ENCODE data around the gene DEDD2. TPM values are rescaled to one million over a fixed set of nuclear protein-coding genes. Genes with fewer than 3 reads are reported as not detected.

Gene DEDD2
- total RNA-seq, 4 donors from 2014 or later: 20.6 to 60.2 (median 51.6) TPM

DNA sequence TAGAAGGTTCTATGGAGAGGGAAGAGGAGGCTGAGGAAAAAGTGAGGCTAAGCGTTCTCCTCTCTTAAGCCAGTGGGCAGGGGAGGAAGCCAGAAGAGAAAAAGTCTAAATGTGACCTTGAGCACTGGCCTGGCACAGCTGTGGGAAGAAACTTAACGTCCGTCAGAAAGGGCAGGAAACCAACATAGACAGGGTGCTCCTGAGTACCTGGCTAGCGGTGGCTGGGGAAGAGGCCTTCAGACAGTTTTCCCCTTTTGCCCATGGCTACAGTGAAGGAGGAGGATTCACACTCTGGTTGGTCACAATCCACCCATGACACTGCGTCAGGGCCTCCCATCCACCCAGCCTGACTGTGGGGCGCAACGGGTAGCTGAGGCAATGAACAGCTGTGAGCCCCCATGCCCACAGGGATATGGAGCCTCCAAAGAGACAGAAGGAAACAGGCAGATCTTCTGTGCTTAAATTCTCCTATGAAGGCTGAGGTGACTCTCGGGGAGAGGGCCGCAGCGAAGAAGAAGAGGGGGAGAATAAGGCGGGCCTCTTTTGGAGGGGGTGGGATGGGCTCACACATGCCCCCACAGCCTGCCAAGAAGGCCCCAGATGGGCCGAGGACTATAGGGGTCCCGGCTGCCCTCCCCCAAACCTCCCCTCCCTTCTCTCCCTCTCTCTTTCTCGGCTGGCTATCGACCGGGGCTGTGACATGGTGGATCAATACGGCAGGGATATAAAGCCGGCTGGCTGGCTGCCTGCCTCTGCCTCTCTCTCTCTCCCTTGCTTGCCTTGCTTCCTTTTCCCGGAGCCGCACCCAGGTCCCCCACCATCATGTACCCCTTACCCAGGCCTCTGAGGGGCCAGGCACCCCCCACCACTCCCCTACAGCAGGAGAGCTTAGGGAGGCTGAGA, 65.4 kb downstream of the DEDD2 start:
- DNase-seq: no peak
- Histone ChIP-seq H3K27me3 (peaks cover 0 to 4% of the 10 kb centered on the region in 2 donors), H3K4me1 (peaks cover 0 to 8% (median 0%) of the 10 kb centered on the region in 4 donors), H3K36me3 (no peaks in the 10 kb centered on the region), H3K27ac (no peak overlapping the region), H3K4me3 (no peak overlapping the region), H3K9me3 (no peaks in the 10 kb centered on the region)
- TF ChIP-seq, protein P1, sequence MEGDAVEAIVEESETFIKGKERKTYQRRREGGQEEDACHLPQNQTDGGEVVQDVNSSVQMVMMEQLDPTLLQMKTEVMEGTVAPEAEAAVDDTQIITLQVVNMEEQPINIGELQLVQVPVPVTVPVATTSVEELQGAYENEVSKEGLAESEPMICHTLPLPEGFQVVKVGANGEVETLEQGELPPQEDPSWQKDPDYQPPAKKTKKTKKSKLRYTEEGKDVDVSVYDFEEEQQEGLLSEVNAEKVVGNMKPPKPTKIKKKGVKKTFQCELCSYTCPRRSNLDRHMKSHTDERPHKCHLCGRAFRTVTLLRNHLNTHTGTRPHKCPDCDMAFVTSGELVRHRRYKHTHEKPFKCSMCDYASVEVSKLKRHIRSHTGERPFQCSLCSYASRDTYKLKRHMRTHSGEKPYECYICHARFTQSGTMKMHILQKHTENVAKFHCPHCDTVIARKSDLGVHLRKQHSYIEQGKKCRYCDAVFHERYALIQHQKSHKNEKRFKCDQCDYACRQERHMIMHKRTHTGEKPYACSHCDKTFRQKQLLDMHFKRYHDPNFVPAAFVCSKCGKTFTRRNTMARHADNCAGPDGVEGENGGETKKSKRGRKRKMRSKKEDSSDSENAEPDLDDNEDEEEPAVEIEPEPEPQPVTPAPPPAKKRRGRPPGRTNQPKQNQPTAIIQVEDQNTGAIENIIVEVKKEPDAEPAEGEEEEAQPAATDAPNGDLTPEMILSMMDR (IDR thresholded peaks at IDR 0.05): no peak
- TF ChIP-seq POLR2A (IDR thresholded peaks at IDR 0.05): no peak

DNA sequence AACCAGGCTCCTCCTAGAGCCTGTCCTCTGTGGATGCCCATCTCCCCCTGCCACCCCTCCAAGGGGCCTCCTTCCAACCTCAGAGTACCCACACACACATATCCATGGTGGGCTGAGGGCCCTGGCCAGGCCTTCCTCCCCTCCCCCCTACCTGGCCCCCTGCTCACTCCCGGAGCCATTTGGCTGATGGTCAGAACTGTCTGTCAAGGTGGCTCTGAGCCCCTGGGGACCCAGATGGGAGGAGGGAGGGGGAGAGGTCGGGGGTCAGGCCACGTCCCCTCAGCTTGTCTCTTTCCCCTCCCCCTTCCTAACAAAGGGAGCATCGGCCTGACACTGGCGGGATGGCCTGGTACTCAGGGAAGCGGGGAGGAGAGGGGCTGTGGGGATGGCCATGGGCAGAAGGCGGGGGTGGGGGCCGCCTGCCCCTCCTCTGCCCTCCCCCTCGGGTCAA, 66.5 kb downstream of the DEDD2 start:
- H3K27ac ChIP-seq: no peak overlapping the region
- H3K36me3 ChIP-seq: no peaks in the 10 kb centered on the region
- H3K9me3 ChIP-seq: no peaks in the 10 kb centered on the region
- no peak overlapping the region for H3K4me3 ChIP-seq
- peaks cover 0 to 8% (median 0%) of the 10 kb centered on the region in 4 donors for H3K4me1 ChIP-seq
- TF ChIP-seq, protein P1 (IDR thresholded peaks at IDR 0.05): no peak
- no peak for TF ChIP-seq POLR2A (IDR thresholded peaks at IDR 0.05)
- H3K27me3 ChIP-seq: peaks cover 0 to 4% of the 10 kb centered on the region in 2 donors
- no peak for DNase-seq

DNA sequence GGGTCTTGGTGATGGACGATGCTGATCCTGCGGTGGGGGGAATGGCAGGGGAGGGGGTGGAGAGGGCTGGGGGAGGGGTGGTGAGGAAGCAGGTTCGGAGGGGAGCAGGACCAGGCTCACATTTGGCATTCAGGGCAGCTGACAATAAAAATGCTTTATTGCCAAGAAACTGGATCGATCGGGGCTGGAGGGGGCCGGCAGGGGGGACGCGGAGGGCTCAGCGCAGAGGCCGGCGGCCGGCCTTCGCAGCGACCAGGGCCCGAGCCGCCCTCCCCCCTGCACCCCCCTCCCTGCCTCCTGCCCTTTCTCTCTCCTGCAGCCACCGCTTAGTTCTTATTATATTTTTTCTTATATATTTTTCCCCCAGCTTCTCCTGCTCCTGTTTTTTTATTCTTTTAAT, 67.1 kb downstream of the DEDD2 start:
- Histone ChIP-seq H3K27me3 (peaks cover 0 to 4% of the 10 kb centered on the region in 2 donors), H3K4me1 (peaks cover 0 to 7% (median 0%) of the 10 kb centered on the region in 4 donors), H3K36me3 (no peaks in the 10 kb centered on the region), H3K4me3 (no peak overlapping the region), H3K9me3 (no peaks in the 10 kb centered on the region), H3K27ac (no peak overlapping the region)
- no peak for TF ChIP-seq POLR2A (IDR thresholded peaks at IDR 0.05)
- TF ChIP-seq, protein P1 (IDR thresholded peaks at IDR 0.05): no peak
- DNase-seq: no peak

DNA sequence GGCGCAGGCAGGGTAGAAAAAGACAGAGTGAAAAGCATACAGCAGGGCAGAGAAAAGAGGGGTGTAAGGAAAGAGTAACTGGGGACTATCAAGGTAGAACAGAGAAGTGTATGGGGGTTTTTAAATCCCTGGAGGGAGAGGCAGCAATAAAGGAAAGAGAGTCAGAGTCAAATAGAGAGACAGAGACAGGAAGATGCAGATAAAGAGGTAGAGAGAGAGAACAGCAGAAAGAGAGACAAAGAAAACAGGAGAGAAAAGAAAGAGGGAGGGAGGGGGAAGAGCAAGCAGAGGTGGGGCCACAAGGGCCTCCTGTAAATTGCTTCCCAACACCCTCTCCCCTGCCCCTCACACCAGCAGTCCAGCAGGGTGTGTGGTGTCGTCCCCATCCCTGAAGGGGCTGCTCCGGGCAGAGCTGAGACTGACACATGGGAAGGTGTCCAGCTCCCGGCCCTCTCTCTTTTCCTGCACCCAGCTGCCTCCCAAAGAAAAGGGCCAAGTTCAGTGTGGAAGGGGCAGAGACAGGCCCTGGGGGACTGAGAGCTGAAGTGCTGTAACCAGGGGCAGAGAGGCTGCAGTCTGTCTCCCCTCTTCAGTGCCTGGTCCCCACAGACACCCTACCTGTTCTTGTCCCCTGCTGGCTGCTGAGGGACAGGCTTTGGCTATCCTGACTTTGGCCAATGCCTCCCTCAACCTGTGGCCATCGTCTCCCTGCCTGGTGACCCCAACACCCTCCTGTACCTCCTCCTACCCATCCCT, 67.9 kb downstream of the DEDD2 start:
- no peaks in the 10 kb centered on the region for H3K9me3 ChIP-seq
- TF ChIP-seq POLR2A (IDR thresholded peaks at IDR 0.05): no peak
- TF ChIP-seq, protein P1 (IDR thresholded peaks at IDR 0.05): no peak
- H3K27me3 ChIP-seq: peaks cover 0 to 4% of the 10 kb centered on the region in 2 donors
- DNase-seq: no peak
- no peaks in the 10 kb centered on the region for H3K4me1 ChIP-seq
- H3K27ac ChIP-seq: no peak overlapping the region
- H3K36me3 ChIP-seq: no peaks in the 10 kb centered on the region
- no peak overlapping the region for H3K4me3 ChIP-seq

Other genes with a start within 250 kb of the DEDD2 start
- gene ATP1A3, start 223.4 kb downstream of the DEDD2 start, total RNA-seq: 1 to 10 TPM in 1 of 4 donors, under 1 TPM in 3; 0.35 to 1.3 (median 0.81) TPM
- 1 to 10 TPM in 2 of 4 donors, under 1 TPM in 2; 0.57 to 7.4 (median 0.89) TPM for gene GRIK5, start 147.5 kb downstream of the DEDD2 start, total RNA-seq
- gene ZNF574, start 141.5 kb downstream of the DEDD2 start, total RNA-seq: 10 to 100 TPM; 11.0 to 24.2 (median 17.0) TPM
- 10 to 100 TPM in 1 of 4 donors, 1 to 10 TPM in 2, under 1 TPM in 1; 0.88 to 30.5 (median 3.2) TPM for gene POU2F2, start 85.2 kb downstream of the DEDD2 start, total RNA-seq
- 10 to 100 TPM in 3 of 4 donors, 1 to 10 TPM in 1; 9.1 to 14.0 (median 12.3) TPM for gene ZNF526, start 2.6 kb upstream of the DEDD2 start, total RNA-seq
- gene GSK3A, start 24.9 kb upstream of the DEDD2 start, total RNA-seq: 10 to 100 TPM; 31.4 to 44.1 (median 41.0) TPM
- gene ERF, start 37.5 kb upstream of the DEDD2 start, total RNA-seq: 10 to 100 TPM; 13.2 to 85.4 (median 49.3) TPM
- gene CIC, start 51.6 kb upstream of the DEDD2 start, total RNA-seq: 10 to 100 TPM; 40.5 to 72.8 (median 67.2) TPM
- gene PRR19, start 84.5 kb upstream of the DEDD2 start, total RNA-seq: 1 to 10 TPM in 2 of 4 donors, not detected in 2; 1.1 TPM
- 10 to 100 TPM in 2 of 4 donors, 1 to 10 TPM in 2; 8.6 to 42.1 (median 10.2) TPM for gene PAFAH1B3, start 84.9 kb upstream of the DEDD2 start, total RNA-seq
- gene TMEM145, start 95.6 kb upstream of the DEDD2 start, total RNA-seq: not detected
- gene MEGF8, start 108.0 kb upstream of the DEDD2 start, total RNA-seq: 10 to 100 TPM; 12.3 to 30.8 (median 22.3) TPM
- 1 to 10 TPM in 1 of 4 donors, not detected in 3; 3.8 TPM for gene CNFN, start 172.6 kb upstream of the DEDD2 start, total RNA-seq
- 10 to 100 TPM; 28.9 to 46.6 (median 34.8) TPM for gene LIPE, start 209.7 kb upstream of the DEDD2 start, total RNA-seq
- gene CXCL17, start 225.3 kb upstream of the DEDD2 start, total RNA-seq: not detected